Measurements from ENCODE around the gene ZFYVE19. TPM values are rescaled to one million over a fixed set of nuclear protein-coding genes. Genes with fewer than 3 reads are reported as not detected.

Gene ZFYVE19
- total and polyA plus RNA-seq, 2 donors (not counting 3 experiments of a cell fraction or from before 2014, with no cell fraction given) = 29.7 to 47.2 TPM

DNA sequence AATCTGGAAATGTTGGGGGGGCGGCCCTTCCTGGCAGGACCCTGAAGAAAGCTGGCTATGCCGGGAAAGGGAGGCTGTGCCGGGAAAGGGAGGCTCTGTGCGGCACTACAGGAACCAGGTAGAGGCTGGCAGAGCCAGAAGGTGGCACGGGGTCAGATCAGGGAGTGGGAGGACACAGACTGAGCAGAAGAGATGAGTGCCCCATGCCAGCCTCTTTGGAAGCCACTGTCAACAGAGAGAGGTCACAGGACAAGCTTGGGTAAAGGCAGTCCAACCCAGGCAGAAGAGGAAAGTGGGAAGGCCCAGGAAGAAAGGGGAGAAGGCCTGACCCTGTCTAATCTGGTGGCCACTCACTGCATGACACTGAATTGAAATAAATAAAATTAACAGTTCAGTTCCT, 35.6 kb upstream of the ZFYVE19 start:
- Histone ChIP-seq H3K36me3 (ENCODE audit: control insufficient read depth in 2 of 2, extremely low read depth in 1 of 2, insufficient read depth in 2 of 2, low read length in 2 of 2) (peaks cover 0 to 25% of the 10 kb centered on the region in 2 experiments), H3K27ac (ENCODE audit: insufficient read depth, low read depth, low read length) (no peak overlapping the region), H3K9me3 (replicated peaks; ENCODE audit: control insufficient read depth, insufficient read depth, low read length) (no peaks in the 10 kb centered on the region), H3K79me2 (ENCODE audit: control insufficient read depth, insufficient read depth, low read length) (no peaks in the 10 kb centered on the region), H3K4me3 (replicated peaks in 1 of 3; ENCODE audit: insufficient read depth in 1 of 3, low read depth in 1 of 3, low read length in 3 of 3) (no peak overlapping the region), H3K9ac (replicated peaks; ENCODE audit: extremely low read depth, insufficient read depth, low read length) (no peak overlapping the region), H3K27me3 (ENCODE audit: control insufficient read depth in 2 of 2, insufficient read depth in 2 of 2, low read length in 2 of 2) (no peaks in the 10 kb centered on the region), H2AFZ (ENCODE audit: low read depth, low read length) (no peak overlapping the region), H3K9me1 (replicated peaks; ENCODE audit: control insufficient read depth, extremely low read depth, insufficient read depth, low read length) (no peaks in the 10 kb centered on the region), H3K4me1 (ENCODE audit: control insufficient read depth, extremely low read depth, insufficient read depth, low read length) (peaks cover 26% of the 10 kb centered on the region), H3K4me2 (ENCODE audit: insufficient read depth, low read length) (no peak overlapping the region), H4K20me1 (replicated peaks; ENCODE audit: control insufficient read depth, extremely low read depth, insufficient read depth, low read length) (no peaks in the 10 kb centered on the region)
- FAIRE-seq (no peak), DNase-seq (ENCODE audit: low read depth, low spot score) (no peak)
- intact Hi-C loops (cut with micrococcal nuclease) = no loop called here
- dilution Hi-C loops (cut with MboI; ENCODE audit: extremely low pct_ligation_motif_present, low sequenced_read_pairs) = no loop called here
- ChIA-PET POLR2A (no interaction called here), CTCF (interaction anchor here (1.3 to 2.7 kb wide), 5 partner anchors 11 to 87 kb away, joined by 4 to 22 read pairs (median 7); no protein-coding TSS in a partner anchor)
- no TSS peak for BruUV-seq (replicated peaks)
- TF ChIP-seq JUN (IDR thresholded peaks at IDR 0.05; ENCODE audit: borderline replicate concordance, insufficient read depth, insufficient read length, low read depth) (no peak), EZH2 (IDR thresholded peaks at IDR 0.05; ENCODE audit: borderline replicate concordance, low read depth, low read length, severe bottlenecking) (no peak), POLR2AphosphoS5 (IDR thresholded peaks at IDR 0.05; ENCODE audit: insufficient read depth, low read depth, low read length) (no peak), FOS (IDR thresholded peaks at IDR 0.05; ENCODE audit: borderline replicate concordance, insufficient read depth, low read length) (no peak), MYC (IDR thresholded peaks at IDR 0.05; ENCODE audit: low read depth, low read length) (no peak), GATA2 (IDR thresholded peaks at IDR 0.05; ENCODE audit: insufficient read depth, insufficient read length, low read depth, low read length) (no peak), POLR2A (IDR thresholded peaks at IDR 0.05; ENCODE audit: low read depth, low read length) (no peak)
- TF ChIP-seq, protein P1, sequence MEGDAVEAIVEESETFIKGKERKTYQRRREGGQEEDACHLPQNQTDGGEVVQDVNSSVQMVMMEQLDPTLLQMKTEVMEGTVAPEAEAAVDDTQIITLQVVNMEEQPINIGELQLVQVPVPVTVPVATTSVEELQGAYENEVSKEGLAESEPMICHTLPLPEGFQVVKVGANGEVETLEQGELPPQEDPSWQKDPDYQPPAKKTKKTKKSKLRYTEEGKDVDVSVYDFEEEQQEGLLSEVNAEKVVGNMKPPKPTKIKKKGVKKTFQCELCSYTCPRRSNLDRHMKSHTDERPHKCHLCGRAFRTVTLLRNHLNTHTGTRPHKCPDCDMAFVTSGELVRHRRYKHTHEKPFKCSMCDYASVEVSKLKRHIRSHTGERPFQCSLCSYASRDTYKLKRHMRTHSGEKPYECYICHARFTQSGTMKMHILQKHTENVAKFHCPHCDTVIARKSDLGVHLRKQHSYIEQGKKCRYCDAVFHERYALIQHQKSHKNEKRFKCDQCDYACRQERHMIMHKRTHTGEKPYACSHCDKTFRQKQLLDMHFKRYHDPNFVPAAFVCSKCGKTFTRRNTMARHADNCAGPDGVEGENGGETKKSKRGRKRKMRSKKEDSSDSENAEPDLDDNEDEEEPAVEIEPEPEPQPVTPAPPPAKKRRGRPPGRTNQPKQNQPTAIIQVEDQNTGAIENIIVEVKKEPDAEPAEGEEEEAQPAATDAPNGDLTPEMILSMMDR (IDR thresholded peaks at IDR 0.05; ENCODE audit: extremely low read depth in 1 of 2, insufficient read depth in 1 of 2, low read depth in 1 of 2, low read length in 2 of 2) = no peak
- TF ChIP-seq, protein P2, sequence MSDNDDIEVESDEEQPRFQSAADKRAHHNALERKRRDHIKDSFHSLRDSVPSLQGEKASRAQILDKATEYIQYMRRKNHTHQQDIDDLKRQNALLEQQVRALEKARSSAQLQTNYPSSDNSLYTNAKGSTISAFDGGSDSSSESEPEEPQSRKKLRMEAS (IDR thresholded peaks at IDR 0.05; ENCODE audit: insufficient read depth, insufficient read length) = no peak

Data from endothelial cell of umbilical vein (primary cell).